ENCODE results near the gene SMCO1. TPM values are rescaled to one million over a fixed set of nuclear protein-coding genes. Genes with fewer than 3 reads are reported as not detected.

Gene SMCO1
- total RNA-seq, 1 donor from 2014 or later, result not detected

- H3K9me3 Mint-ChIP-seq (ENCODE audit: unreplicated experiment), result no peaks in the 10 kb centered on the region
- H3K36me3 Mint-ChIP-seq (ENCODE audit: unreplicated experiment), result no peaks in the 10 kb centered on the region
- DNase-seq (ENCODE audit: extremely low spot score, unreplicated experiment), result no peak
- H3K27ac Mint-ChIP-seq (ENCODE audit: unreplicated experiment), result no peak overlapping the region
- H3K4me3 Mint-ChIP-seq (ENCODE audit: unreplicated experiment), result no peak overlapping the region
- H3K27me3 Mint-ChIP-seq (ENCODE audit: unreplicated experiment), result peaks cover 11% of the 10 kb centered on the region
- H3K4me1 Mint-ChIP-seq (ENCODE audit: unreplicated experiment), result peaks cover 9% of the 10 kb centered on the region
- no peak for TF ChIP-seq CTCF (IDR thresholded peaks at IDR 0.05)
Observed at GRCh38 chr3:196533260-196533681, 18.1 kb upstream of the SMCO1 start.

- H3K4me3 Mint-ChIP-seq (ENCODE audit: unreplicated experiment), result no peak overlapping the region
- H3K4me1 Mint-ChIP-seq (ENCODE audit: unreplicated experiment), result peaks cover 11% of the 10 kb centered on the region
- no peaks in the 10 kb centered on the region for H3K9me3 Mint-ChIP-seq (ENCODE audit: unreplicated experiment)
- no peak overlapping the region for H3K27ac Mint-ChIP-seq (ENCODE audit: unreplicated experiment)
- no peaks in the 10 kb centered on the region for H3K36me3 Mint-ChIP-seq (ENCODE audit: unreplicated experiment)
- no peak for DNase-seq (ENCODE audit: extremely low spot score, unreplicated experiment)
- peaks cover 8% of the 10 kb centered on the region for H3K27me3 Mint-ChIP-seq (ENCODE audit: unreplicated experiment)
- no peak for TF ChIP-seq CTCF (IDR thresholded peaks at IDR 0.05)
Observed at GRCh38 chr3:196531418-196531817, 16.3 kb upstream of the SMCO1 start.

GRCh38 chr3:196528639-196529233, 13.6 kb upstream of the SMCO1 start:
- peak overlapping the region; percentile 54 for H3K27ac Mint-ChIP-seq (ENCODE audit: unreplicated experiment)
- peaks cover 7% of the 10 kb centered on the region for H3K27me3 Mint-ChIP-seq (ENCODE audit: unreplicated experiment)
- H3K36me3 Mint-ChIP-seq (ENCODE audit: unreplicated experiment), result no peaks in the 10 kb centered on the region
- H3K4me3 Mint-ChIP-seq (ENCODE audit: unreplicated experiment), result peak overlapping the region; percentile 62
- H3K9me3 Mint-ChIP-seq (ENCODE audit: unreplicated experiment), result no peaks in the 10 kb centered on the region
- DNase-seq (ENCODE audit: extremely low spot score, unreplicated experiment), result peak; percentile 94
- peak; percentile 87 for TF ChIP-seq CTCF (IDR thresholded peaks at IDR 0.05)
- peaks cover 11% of the 10 kb centered on the region for H3K4me1 Mint-ChIP-seq (ENCODE audit: unreplicated experiment)

GRCh38 chr3:196525141-196525540, 10.0 kb upstream of the SMCO1 start:
- peaks cover 3% of the 10 kb centered on the region for H3K4me1 Mint-ChIP-seq (ENCODE audit: unreplicated experiment)
- TF ChIP-seq CTCF (IDR thresholded peaks at IDR 0.05), result no peak
- H3K4me3 Mint-ChIP-seq (ENCODE audit: unreplicated experiment), result no peak overlapping the region
- no peaks in the 10 kb centered on the region for H3K36me3 Mint-ChIP-seq (ENCODE audit: unreplicated experiment)
- DNase-seq (ENCODE audit: extremely low spot score, unreplicated experiment), result no peak
- H3K27ac Mint-ChIP-seq (ENCODE audit: unreplicated experiment), result no peak overlapping the region
- no peaks in the 10 kb centered on the region for H3K9me3 Mint-ChIP-seq (ENCODE audit: unreplicated experiment)
- H3K27me3 Mint-ChIP-seq (ENCODE audit: unreplicated experiment), result no peaks in the 10 kb centered on the region

GRCh38 chr3:196524527-196524926, 9.4 kb upstream of the SMCO1 start:
- no peak for DNase-seq (ENCODE audit: extremely low spot score, unreplicated experiment)
- Mint-ChIP-seq H3K4me1 (ENCODE audit: unreplicated experiment) (peaks cover 3% of the 10 kb centered on the region), H3K9me3 (ENCODE audit: unreplicated experiment) (no peaks in the 10 kb centered on the region), H3K27me3 (ENCODE audit: unreplicated experiment) (no peaks in the 10 kb centered on the region), H3K4me3 (ENCODE audit: unreplicated experiment) (no peak overlapping the region), H3K27ac (ENCODE audit: unreplicated experiment) (no peak overlapping the region), H3K36me3 (ENCODE audit: unreplicated experiment) (no peaks in the 10 kb centered on the region)
- peak; percentile 35 for TF ChIP-seq CTCF (IDR thresholded peaks at IDR 0.05)
